Stimulated activated CD8-positive, alpha-beta memory T cell treated with anti-CD3 and anti-CD28 coated beads, Interleukin-12 subunit alpha, Interleukin-12 subunit beta, amount 100 ng/mL, for 24 hours (primary cell): Measurements from ENCODE around the gene TRIM8.

Source experiments
- DNase-seq: peaks from one replicate; pipeline ENCODE4 v3.0.0-alpha.2; 2020; ENCODE audit errors: extremely low read depth

Gene TRIM8, protein sequence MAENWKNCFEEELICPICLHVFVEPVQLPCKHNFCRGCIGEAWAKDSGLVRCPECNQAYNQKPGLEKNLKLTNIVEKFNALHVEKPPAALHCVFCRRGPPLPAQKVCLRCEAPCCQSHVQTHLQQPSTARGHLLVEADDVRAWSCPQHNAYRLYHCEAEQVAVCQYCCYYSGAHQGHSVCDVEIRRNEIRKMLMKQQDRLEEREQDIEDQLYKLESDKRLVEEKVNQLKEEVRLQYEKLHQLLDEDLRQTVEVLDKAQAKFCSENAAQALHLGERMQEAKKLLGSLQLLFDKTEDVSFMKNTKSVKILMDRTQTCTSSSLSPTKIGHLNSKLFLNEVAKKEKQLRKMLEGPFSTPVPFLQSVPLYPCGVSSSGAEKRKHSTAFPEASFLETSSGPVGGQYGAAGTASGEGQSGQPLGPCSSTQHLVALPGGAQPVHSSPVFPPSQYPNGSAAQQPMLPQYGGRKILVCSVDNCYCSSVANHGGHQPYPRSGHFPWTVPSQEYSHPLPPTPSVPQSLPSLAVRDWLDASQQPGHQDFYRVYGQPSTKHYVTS

DNA sequence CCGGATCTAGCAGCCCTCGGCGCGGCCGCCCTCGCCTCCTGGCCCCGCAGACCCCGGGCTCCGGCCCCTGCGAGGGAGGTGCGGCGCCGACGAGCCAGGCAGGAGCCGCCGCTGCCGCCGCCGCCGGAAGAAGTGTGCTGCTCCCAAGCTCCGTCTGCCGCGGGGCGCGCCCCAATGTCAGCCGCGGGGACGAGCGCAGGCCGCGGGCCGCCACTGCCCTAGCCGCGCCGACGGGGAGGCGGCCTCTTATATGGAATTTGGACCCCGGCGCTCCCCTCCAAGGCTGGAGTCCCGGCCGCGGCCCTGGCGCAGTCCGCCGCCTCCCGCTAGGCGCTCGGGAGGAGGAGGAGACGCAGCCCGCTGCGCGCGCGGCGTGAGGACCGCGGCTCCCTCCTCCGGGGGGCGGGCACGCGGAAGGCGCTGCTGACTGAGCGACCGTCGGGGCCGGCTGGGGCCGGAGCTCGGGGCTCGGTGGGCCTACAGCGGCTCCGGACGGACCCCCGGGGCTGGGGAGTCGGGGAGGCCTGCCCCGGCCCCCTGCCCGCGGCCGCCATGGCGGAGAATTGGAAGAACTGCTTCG is at the start of gene TRIM8:
TSS of gene TRIM8 (plus strand) at position 414 of the 580 bp plus-strand sequence. CDS start at position 553, 139 bp downstream.
- DNase-seq, result no peak

DNA sequence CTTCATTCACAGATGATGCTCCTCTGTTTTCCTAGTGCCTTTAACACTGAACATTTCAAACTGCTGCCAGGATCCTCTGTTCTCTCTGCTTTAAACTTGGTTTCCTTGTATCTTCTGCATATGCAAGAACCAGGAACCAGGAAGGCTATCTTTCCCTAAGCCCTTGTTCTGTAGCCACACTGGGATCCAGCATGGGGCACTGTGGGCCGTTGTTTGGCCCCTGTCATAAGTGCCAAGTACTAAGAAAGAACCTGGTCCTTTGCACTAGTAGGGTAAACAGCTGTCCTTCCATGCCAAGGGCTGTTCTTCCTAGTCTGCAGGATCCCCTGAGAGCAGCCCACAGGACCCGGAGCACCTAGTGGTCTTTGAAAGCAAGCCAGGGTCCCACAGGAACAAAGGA is 49.0 kb upstream of the TRIM8 start:
- no peak for DNase-seq

- DNase-seq, result no peak
Observed at GRCh38 chr10:102595897-102596296, 48.4 kb upstream of the TRIM8 start.

DNA sequence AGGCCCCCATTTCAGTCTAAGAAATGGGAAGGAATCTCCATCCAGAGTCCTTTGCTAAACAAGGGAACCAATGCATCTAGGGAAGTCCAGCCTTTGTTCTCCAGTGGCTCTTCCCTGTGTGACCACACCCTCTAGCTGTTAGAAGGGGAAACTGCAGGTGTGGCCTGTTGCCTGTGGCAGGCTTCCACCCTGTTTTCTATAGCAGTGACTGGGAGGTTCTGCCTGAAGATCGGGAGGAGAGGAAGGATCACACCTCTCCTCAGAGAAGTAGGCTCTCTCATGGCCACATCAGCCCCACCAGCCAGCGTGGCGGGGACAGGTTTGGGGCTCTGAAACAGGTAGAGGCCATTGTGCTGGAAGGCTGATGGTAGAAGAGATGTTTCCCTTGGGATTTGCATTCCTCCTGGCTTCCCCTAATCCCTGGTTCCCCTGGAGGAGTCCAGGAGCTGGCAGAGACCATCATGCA is 47.7 kb upstream of the TRIM8 start:
- no peak for DNase-seq

GRCh38 chr10:102597131-102597991 is 46.9 kb upstream of the TRIM8 start:
- DNase-seq, result no peak

GRCh38 chr10:102598243-102598642 is 46.0 kb upstream of the TRIM8 start:
- no peak for DNase-seq

- no peak for DNase-seq
Observed at GRCh38 chr10:102599565-102600327, 44.5 kb upstream of the TRIM8 start.

GRCh38 chr10:102600816-102601215 is 43.5 kb upstream of the TRIM8 start:
- no peak for DNase-seq

- DNase-seq, result no peak
Observed at GRCh38 chr10:102601639-102602038, 42.6 kb upstream of the TRIM8 start.

DNA sequence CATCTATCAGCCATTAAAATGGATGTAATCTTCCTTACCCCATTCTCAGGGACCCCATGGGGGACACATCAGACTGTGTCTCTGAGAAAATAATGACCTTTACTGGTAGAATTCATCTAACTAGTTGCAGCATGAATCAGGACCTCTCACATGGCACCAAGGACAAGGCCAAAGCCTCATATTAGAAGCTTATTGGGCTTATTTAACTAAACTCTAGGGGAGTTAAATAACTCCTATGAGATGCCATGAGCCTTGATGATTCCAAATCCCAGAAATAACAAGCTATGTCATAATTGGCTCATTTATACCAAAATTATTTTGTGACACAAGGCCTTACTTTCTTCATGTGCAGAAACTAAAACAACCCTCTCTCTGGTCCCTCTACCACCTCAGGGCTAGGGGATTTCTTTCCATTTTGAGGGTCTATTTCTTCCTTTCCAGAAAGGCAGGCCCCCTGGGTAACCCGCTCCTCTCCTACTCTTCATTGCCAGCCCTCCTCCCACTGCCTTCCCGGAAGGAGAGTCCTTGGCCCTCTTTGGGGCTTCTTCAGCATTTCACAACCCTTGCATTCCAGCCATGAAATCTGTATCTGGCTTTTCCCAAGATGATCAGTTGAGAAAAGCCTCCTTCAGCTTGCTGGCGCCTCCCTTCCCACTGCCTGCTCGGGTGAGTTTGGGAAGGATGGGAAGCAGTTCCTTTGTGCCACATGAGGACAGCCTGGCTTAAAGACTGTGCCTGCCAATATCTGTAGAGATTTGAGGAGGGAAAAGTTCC is 41.8 kb upstream of the TRIM8 start:
- no peak for DNase-seq

DNA sequence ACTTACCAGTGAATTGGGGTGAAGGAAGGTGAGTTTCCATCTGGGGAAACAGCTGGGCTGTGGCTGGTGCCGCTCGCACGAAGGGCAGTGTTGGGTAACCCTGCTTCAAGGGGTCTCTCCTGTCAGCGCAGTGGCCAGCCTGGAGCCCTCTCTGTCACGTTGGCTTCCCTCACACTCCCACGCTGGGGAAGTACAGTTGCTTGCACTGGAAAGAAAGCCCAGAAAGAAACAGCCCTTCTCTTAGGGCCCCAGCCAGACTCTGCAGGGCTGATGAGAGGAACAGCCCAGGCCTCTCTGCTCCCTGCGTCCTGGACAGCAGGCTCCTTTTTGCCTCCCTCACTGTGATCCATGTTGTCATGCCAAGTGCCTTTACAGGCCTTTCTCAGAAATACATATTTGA is 40.3 kb upstream of the TRIM8 start:
- DNase-seq, result no peak

- no peak for DNase-seq
Observed at GRCh38 chr10:102604439-102604841, 39.8 kb upstream of the TRIM8 start.

GRCh38 chr10:102605712-102606111 is 38.6 kb upstream of the TRIM8 start:
- no peak for DNase-seq

DNA sequence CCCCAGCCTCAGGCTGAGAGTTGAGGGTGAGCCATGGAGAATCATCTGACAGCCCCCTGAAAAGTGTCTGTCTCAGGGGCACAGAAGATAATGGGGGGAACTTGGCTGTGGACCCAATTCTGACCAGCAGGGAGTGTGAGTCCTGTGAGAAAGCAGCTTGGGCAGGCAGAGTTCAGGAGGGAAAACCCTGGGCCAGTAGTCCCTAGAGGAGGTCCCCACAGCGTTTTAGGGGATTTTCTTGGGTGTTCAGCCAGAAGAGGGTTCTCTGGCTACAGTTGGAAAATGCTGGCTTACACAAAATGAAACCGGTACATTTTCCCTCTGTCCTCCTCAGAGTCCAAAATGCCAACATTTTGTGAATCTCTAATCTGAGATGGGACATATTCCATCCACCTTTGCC is 35.8 kb upstream of the TRIM8 start:
- no peak for DNase-seq

GRCh38 chr10:102610441-102610887 is 33.8 kb upstream of the TRIM8 start:
- DNase-seq, result no peak

DNA sequence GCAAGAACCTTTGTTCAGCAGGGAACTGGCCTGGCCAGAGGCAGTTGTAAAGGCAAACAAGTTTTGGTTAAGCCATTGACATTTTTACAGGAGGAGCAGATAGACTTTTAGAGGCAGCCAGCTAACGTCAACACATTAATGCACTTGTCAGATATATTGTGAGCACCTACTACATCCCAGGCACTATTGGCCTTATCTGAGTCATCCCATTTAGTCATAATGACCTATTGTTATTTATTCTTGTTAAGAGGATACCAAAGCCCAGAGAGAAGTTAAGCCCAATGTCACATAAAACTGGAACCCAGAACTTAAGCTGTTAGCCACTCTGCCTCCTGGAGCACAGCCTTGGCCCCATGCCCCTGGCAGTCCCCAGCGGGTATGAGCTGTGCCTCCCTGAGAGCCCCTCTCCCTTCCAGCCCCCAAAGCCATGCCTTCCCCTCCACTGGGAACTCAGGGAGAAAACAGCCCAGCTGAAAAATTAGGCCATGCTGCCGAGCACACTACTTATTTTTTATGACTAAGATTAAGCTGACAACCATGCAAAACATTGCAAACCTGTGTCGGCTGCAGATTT is 32.7 kb upstream of the TRIM8 start:
- DNase-seq, result no peak

- no peak for DNase-seq
Observed at GRCh38 chr10:102612964-102613275, 31.4 kb upstream of the TRIM8 start.

- DNase-seq, result no peak
Observed at GRCh38 chr10:102613286-102613685, 31.0 kb upstream of the TRIM8 start.

GRCh38 chr10:102613785-102614184 is 30.5 kb upstream of the TRIM8 start:
- no peak for DNase-seq

DNA sequence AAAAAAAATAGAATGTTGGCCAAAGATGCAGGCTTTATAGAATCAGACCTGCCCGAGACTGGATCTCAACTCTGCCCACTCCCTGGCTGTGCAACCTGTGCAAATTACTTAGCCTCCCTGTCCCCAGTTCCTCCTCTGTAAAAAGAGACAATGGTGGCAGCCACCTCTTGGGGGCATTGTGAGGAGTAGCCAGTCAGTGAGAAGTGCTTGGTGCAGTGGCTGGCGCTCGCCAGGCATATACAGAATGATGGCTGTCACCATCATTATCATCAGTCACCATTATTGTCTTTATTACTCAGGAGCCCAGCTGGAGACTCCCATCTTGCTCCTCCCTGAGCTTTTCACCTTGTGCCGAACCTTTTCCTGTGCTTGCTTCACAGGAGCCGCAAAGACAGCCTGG is 29.4 kb upstream of the TRIM8 start:
- DNase-seq, result no peak
